ENCODE measurements around the gene RNF208.

RNF208 gene

DNA sequence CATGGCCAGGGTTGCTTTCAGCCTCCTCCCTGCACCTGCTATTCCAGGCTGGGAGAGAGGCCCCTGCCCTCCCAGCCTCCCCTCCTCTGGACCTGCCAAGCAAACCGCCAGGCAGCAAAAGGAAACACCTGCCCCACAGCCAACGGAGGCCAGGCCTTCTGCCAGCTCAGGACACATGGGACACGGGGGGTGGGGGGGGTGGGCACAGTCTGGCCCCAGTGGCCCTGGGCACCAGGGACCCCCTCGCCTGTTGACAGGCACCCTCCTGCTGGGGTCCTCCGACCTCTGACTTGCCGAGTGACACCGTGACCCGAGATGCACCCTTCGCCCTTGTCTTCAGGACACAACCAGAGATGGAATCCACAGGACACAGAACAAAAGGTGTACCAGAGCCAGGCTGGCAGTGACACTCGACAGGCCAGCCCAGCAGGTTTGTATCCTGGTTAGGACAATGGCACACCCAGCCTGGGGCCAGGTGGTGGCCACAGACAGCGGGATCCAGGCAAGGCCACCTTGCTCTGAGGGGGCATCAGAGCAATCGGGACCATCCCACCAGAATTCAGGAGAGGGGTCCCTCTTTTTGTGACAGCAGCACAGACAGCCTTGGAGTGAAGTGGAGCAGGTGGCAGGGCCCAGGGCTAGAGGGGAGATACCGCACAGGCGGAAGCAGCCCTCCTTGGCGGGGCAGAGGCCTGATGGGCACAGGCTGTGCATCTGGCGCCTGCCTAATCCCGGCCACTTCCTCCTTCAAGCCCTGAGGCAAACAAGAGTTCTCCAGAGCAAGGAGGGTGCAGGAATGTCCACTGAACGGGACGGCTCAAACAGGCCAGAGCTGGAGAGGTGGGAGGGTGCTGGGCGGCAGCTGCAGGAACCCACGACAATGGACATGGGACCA is 48.9 kb downstream of the RNF208 start:
- ATAC-seq (ENCODE audit: insufficient read depth, low read depth), result no peak
- Histone ChIP-seq H3K9ac (ENCODE audit: low read depth, low read length) (no peak overlapping the region), H3K4me3 (ENCODE audit: low read depth in 1 of 2, low read length in 2 of 2) (no peak overlapping the region), H3K79me2 (ENCODE audit: insufficient read depth, low read length) (no peaks in the 10 kb centered on the region), H3K4me1 (ENCODE audit: insufficient read depth, low read length) (no peaks in the 10 kb centered on the region), H3K36me3 (ENCODE audit: insufficient read depth, low read length) (no peaks in the 10 kb centered on the region), H3K27me3 (ENCODE audit: insufficient read depth, low read length, poor library complexity) (peaks cover 13% of the 10 kb centered on the region), H3K27ac (ENCODE audit: low read length) (no peak overlapping the region), H4K20me1 (ENCODE audit: insufficient read depth, low read length) (peaks cover 33% of the 10 kb centered on the region), H3K4me2 (ENCODE audit: insufficient read depth, low read length) (no peak overlapping the region), H2AFZ (ENCODE audit: low read depth, low read length) (no peak overlapping the region), H3K9me3 (ENCODE audit: insufficient read depth, low read length, severe bottlenecking) (no peaks in the 10 kb centered on the region)
- TF ChIP-seq EZH2 (IDR thresholded peaks at IDR 0.05; ENCODE audit: borderline replicate concordance, low read depth, low read length, severe bottlenecking), result no peak
- TF ChIP-seq, protein P1, sequence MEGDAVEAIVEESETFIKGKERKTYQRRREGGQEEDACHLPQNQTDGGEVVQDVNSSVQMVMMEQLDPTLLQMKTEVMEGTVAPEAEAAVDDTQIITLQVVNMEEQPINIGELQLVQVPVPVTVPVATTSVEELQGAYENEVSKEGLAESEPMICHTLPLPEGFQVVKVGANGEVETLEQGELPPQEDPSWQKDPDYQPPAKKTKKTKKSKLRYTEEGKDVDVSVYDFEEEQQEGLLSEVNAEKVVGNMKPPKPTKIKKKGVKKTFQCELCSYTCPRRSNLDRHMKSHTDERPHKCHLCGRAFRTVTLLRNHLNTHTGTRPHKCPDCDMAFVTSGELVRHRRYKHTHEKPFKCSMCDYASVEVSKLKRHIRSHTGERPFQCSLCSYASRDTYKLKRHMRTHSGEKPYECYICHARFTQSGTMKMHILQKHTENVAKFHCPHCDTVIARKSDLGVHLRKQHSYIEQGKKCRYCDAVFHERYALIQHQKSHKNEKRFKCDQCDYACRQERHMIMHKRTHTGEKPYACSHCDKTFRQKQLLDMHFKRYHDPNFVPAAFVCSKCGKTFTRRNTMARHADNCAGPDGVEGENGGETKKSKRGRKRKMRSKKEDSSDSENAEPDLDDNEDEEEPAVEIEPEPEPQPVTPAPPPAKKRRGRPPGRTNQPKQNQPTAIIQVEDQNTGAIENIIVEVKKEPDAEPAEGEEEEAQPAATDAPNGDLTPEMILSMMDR (IDR thresholded peaks at IDR 0.05; ENCODE audit: borderline replicate concordance, extremely low read depth, low read length, poor library complexity, severe bottlenecking), result no peak
- DNase-seq, result no peak

DNA sequence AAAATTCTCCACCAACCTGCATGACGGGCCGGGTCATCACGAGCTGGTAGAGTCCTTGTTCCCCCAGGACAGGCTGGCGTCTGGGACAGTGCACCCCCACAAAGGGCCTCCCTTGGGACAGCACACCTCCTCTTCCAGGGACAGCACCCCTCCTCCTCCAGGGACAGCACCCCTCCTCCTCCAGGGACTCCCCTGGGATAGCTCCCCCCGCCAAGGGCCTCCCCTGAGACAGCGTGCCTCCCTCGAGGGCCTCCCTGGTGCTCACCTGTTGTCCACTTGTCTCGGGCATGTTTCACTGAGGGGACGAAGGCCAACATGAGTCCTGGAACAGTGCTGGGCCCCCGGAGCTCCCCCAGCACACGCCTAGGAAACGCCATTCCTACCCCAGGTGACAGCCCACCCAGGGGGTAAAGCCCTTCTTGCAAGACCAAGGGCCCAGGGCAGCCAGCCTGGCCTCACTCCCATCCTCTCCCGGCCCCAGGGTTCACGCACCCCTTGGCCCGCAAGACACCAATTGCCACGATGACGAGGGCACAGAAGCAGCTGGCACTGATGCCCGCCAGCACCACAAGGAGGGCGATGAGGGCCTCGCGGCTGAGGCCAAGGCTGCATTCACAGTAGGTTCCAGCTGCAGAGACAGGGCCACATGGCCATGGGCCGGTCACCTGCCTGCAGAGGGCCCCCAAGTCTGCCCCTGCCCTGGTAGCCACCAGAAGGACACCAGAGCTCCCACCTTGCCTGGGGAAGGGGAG is 50.7 kb downstream of the RNF208 start:
- H3K9ac ChIP-seq (ENCODE audit: low read depth, low read length), result no peak overlapping the region
- no peak overlapping the region for H3K27ac ChIP-seq (ENCODE audit: low read length)
- H3K4me2 ChIP-seq (ENCODE audit: insufficient read depth, low read length), result no peak overlapping the region
- no peak overlapping the region for H3K4me3 ChIP-seq (ENCODE audit: low read depth in 1 of 2, low read length in 2 of 2)
- ATAC-seq (ENCODE audit: insufficient read depth, low read depth), result no peak
- H3K36me3 ChIP-seq (ENCODE audit: insufficient read depth, low read length), result no peaks in the 10 kb centered on the region
- DNase-seq, result no peak
- no peak overlapping the region for H2AFZ ChIP-seq (ENCODE audit: low read depth, low read length)
- no peaks in the 10 kb centered on the region for H3K4me1 ChIP-seq (ENCODE audit: insufficient read depth, low read length)
- H3K9me3 ChIP-seq (ENCODE audit: insufficient read depth, low read length, severe bottlenecking), result no peaks in the 10 kb centered on the region
- no peak for TF ChIP-seq EZH2 (IDR thresholded peaks at IDR 0.05; ENCODE audit: borderline replicate concordance, low read depth, low read length, severe bottlenecking)
- TF ChIP-seq, protein P1 (IDR thresholded peaks at IDR 0.05; ENCODE audit: borderline replicate concordance, extremely low read depth, low read length, poor library complexity, severe bottlenecking), result no peak
- no peaks in the 10 kb centered on the region for H3K79me2 ChIP-seq (ENCODE audit: insufficient read depth, low read length)
- H4K20me1 ChIP-seq (ENCODE audit: insufficient read depth, low read length), result peaks cover 28% of the 10 kb centered on the region
- peaks cover 28% of the 10 kb centered on the region for H3K27me3 ChIP-seq (ENCODE audit: insufficient read depth, low read length, poor library complexity)

DNA sequence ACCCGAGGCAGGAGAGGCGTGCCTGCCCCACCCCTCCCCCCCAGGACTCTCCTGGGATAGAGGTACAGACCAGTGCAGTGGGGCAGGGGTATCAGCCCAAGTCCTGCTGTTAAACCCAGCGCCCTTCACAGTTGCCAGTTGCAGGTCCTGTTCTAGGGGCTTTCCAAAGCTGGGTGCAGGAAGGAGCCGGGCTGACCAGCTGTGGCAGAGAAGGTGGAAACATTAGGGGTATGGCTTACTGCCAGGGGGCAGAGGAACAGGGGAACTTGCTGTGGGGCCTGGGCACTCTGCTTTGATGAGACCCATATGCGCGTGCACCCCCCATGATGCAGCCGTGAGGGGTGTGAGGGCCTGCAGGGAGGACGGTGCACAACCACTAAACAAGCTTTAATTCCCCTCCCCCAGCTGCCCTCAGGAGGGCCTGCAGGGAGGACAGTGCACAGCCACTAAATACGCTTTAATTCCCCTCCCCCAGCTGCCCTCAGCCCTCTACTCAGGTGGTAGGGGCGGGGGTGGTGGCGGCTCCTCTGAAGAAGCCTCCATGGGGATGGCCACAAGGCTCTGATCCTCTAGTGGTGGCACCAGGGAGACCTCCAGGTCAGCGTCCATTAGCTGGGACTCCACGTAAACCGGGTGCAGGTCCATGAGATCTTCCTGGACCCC is 51.4 kb downstream of the RNF208 start:
- H3K79me2 ChIP-seq (ENCODE audit: insufficient read depth, low read length), result no peaks in the 10 kb centered on the region
- H4K20me1 ChIP-seq (ENCODE audit: insufficient read depth, low read length), result peaks cover 22% of the 10 kb centered on the region
- no peaks in the 10 kb centered on the region for H3K4me1 ChIP-seq (ENCODE audit: insufficient read depth, low read length)
- no peak overlapping the region for H3K27ac ChIP-seq (ENCODE audit: low read length)
- H3K9me3 ChIP-seq (ENCODE audit: insufficient read depth, low read length, severe bottlenecking), result no peaks in the 10 kb centered on the region
- no peak for DNase-seq
- H3K4me3 ChIP-seq (ENCODE audit: low read depth in 1 of 2, low read length in 2 of 2), result no peak overlapping the region
- TF ChIP-seq, protein P1 (IDR thresholded peaks at IDR 0.05; ENCODE audit: borderline replicate concordance, extremely low read depth, low read length, poor library complexity, severe bottlenecking), result no peak
- no peak overlapping the region for H2AFZ ChIP-seq (ENCODE audit: low read depth, low read length)
- H3K36me3 ChIP-seq (ENCODE audit: insufficient read depth, low read length), result no peaks in the 10 kb centered on the region
- peaks cover 28% of the 10 kb centered on the region for H3K27me3 ChIP-seq (ENCODE audit: insufficient read depth, low read length, poor library complexity)
- H3K4me2 ChIP-seq (ENCODE audit: insufficient read depth, low read length), result no peak overlapping the region
- no peak overlapping the region for H3K9ac ChIP-seq (ENCODE audit: low read depth, low read length)
- no peak for ATAC-seq (ENCODE audit: insufficient read depth, low read depth)
